GM19463 (cell line): ENCODE data around the gene SP1.
A peak's percentile ranks its signal among the peaks of the same experiment; 100 is the strongest.
"Not testable (repeated sequence)": the region's sequence is repeated elsewhere in the genome, so short reads cannot be mapped to it uniquely, and the experiment has no call there.

Source experiments
- ATAC-seq: cut with Tn5 transposase; IDR thresholded peaks from one replicate; pipeline ENCODE4 v1.9.1; 2021; ENCODE audit warnings: mild to moderate bottlenecking, moderate library complexity; ENCODE audit not compliant: unreplicated experiment

SP1 gene

DNA sequence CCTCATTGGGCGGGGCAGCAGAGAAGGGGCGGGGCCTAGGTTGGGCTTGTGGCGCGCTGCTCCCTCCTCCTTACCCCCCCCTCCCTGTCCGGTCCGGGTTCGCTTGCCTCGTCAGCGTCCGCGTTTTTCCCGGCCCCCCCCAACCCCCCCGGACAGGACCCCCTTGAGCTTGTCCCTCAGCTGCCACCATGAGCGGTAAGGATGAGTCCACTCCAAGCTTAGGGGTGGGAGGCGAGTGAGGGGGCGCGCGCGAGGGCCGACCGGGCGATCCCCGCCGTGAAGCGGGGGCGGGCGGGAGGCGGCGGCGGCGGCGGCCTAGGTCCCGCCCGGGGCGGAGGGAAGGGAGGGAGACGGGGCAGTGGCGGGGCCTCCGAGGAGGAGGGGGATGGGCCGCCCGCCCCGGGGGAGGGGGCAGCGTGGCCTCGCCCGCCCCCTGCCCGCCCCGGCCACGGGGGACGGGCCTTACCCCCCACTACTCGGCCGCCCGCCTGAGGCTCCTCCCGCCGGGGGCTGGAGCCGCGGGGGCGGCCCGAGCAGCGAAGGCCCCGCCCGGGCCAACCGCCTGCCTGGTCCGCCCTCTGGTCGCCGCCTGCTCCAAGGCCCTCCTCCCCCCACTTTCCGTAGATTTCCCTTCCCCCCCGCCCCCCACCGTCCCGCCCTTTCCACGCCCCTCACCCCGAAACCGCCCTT is at the start of gene SP1:
Gene SP1 (plus strand): TSS at position 73 of the 690 bp plus-strand sequence. CDS start 116 bp downstream, at position 189.
- ATAC-seq: peak; percentile 41

- no peak for ATAC-seq
Observed at GRCh38 chr12:53330671-53331070, 49.3 kb upstream of the SP1 start.

- not testable (repeated sequence) for ATAC-seq
Observed at GRCh38 chr12:53332339-53332738, 47.6 kb upstream of the SP1 start.

DNA sequence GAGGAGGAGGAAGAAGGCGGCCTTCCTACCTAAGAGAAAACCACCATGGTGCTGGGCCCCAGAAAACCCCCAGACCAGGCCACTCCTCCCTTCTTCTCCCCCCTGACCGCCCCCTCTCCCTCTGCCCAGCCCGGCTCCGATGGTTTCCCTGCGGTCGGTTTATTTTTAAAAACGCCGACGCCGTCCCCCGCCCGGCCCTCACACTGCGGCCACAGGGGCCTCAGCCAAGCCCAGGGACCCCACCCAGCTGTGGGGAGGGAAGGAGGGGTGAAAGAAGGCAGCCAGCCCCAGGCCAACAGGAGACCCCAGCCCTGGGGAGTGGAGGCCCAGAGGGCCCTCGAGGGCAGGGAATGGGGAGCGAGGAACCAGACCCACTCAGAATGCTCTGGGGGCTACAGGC is 47.2 kb upstream of the SP1 start:
- ATAC-seq: no peak

DNA sequence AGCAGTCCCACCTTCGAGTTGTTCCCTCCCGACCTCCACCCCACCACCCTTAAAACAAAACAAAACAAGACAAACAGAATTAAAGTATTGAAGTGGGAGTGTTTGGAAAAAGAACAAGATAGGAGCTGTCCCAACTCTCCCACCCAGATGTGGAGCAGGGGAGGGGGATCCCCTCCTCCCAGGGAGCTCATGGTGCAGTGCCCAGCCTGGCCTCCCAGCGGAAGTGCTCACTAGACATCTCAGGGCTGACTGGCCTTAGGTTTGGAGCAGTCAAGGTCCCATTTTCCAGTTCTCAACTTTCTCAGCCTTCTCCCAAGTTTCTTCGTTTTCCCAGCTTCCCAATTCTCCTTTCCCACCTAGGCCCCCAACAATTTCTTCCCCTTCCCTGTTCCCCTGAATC is 46.7 kb upstream of the SP1 start:
- ATAC-seq: no peak

- no peak for ATAC-seq
Observed at GRCh38 chr12:53333845-53334244, 46.1 kb upstream of the SP1 start.

DNA sequence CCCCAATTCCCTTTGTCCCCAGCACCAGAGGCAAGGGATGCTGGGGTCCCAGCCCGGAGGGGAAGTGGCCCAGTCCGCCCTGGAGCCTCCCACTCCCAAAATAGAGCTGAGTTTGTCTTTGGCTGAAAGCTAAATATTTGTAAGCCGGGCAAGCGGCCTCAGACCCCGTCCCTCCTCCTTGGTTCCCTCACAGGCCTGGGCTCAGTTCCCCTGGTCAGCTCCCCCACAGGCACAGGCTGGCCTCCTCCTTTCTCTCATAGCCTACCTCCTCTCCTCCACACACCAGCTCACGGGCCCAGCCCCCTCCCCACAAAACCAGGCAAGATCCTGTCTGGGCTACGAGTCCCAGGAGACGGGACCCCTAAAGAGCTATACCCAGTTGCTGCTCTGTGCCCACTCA is 45.2 kb upstream of the SP1 start:
- ATAC-seq: no peak

DNA sequence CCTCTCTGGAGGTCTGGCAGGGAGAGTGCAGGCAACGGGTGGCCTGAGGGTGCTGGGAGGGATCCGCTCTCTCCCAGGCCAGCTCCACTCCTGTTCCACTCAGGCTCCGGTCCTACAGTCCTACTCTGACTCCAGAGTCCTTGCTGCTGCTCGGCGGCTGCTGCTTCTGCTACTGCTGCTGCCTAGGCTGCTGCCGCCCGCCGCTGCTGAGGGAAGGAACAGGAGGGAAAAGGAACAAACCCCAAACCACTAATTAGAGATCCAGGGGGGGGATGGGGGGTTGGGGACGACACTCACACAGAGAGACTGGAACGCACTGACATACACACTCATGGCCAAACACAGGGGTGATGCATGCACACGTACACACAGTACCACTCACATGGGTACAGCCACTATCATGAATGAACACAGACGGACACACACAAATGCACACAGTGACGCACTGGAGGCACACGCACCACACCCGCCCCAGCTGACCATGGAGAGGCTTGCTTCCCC is 43.7 kb upstream of the SP1 start, which contains the start of gene SP7:
Gene SP7 (minus strand): TSS at position 174 of the 501 bp plus-strand sequence. CDS start 708 bp downstream, outside the sequence.
- ATAC-seq: no peak

DNA sequence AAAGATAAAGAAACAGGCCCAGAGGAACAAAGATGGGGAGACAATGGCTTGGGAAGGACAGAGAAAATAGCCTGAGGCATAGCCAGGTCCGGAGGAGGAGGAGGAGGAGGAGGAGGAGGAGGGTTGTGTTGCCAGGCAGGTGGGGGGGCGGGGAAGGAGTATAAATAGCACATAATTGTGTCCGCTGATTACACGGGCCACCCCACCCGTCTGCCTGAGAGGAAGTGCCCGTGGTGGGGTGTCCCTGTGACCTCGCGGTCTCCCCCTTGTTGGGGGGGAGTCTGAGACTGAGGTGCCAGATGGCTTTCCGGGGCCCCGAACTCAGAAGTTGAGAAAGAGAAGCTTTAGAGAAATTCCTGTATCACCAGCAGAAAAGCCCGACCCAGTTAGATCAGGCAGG is 42.0 kb upstream of the SP1 start:
- no peak for ATAC-seq

DNA sequence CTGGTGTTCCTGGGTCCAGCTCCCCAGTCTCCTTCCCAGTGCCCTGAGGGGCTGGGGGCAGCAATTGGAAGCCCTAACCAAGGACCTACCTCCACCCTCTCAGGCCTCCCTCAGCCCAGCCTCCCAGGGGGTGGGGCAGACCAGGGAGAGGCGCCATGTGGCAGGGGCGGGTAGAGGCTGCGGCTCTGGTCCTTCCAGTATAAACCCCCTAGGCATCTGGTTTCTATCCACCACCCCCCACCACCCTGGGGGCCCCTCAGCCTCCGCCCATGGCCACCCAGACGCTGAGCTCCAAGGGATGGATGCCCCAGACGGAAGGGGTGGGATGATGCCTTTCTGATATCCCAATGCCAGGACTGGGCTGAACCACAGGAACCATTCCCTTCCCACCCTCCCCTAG is 41.1 kb upstream of the SP1 start:
- no peak for ATAC-seq

GRCh38 chr12:53340398-53340797 is 39.6 kb upstream of the SP1 start:
- ATAC-seq: no peak

- ATAC-seq: no peak
Observed at GRCh38 chr12:53343449-53343848, 36.5 kb upstream of the SP1 start.

DNA sequence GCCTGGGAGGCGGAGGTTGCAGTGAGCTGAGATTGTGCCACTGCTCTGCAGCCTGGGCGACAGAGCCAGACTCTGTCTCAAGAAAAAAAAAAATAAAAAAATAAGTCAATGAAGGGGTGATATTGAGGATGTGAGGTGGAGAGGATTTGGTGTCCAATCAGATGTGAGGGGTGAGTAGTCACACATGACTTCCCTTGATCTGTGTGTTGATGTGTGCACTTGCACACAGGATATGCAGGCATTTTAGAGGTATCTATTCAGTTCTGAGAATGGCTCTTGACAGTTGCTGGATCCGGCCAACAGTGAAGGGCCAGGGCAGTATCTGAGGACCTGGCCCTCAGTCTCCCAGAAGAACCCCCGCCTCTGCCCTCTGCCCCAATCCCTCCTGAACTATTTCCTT is 36.0 kb upstream of the SP1 start:
- ATAC-seq: no peak

DNA sequence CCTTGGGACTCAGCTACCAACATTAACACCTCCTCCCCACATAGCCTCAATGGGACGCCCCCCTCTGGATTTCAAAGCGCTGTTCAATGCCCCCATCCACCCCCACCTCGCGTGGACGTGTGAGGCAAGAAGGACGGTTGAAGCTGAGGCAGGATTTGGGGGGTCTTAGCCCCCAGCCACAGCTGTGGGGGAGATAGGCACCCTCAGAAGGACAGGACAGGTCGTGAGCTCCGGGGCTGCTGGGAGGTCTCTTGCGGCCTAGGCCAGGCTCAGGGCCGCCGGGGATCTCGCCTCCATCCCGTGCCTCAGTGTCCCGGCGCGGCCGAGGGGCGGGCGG is 35.5 kb upstream of the SP1 start:
- ATAC-seq: no peak

GRCh38 chr12:53344824-53345485 is 35.0 kb upstream of the SP1 start:
- peak; percentile 63 for ATAC-seq

DNA sequence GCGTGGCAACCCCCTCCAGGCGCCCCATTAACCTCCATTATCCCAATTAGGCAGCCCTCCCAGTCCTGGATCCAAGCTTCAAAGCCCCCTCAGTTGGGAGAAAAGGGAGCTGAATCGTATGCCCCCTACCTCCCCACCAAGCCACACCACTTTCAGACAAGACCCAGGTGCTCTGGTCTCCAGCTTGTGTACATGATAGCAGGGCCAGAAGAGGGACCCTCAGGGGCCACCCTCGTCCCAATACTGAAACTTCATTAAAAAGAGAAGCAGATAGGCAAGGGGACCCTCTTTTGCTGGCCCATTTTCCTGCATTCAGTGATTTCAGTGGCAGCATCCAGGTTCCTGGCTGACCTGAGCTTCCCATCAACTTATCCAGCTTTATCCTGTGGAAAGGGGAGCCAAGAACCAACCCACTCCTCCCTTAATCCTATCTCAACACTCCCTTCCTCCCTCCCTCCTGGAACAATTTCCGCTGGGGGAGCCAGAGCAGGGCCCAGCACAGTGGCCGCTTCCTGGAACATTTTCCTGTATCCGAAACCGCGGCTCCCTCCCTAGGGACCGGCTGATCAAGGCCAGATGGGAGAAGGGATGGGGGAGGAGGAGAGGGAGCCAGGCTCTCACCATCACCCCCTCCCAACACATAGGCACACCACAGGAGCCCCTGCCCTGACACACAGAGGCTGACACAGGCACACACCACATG is 34.3 kb upstream of the SP1 start:
- no peak for ATAC-seq

- ATAC-seq: no peak
Observed at GRCh38 chr12:53346491-53346890, 33.5 kb upstream of the SP1 start.

DNA sequence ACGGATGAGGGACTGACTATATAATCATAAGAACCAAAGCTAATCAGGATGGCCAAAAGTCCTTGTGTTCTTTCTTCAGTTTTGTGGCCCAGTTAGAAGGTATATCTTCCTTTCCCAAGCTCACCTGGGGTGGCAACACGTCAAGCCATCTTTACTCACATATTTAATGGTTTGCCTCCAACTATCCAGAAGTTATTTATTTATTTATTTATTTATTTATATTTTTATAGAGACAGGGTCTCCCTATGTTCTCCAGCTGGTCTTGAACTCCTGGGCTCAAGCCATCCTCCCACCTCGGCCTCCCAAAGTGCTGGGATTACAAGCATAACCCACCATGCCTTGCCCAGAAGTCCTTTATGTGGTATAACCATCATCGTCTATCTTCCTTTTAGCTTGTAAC is 32.1 kb upstream of the SP1 start:
- no peak for ATAC-seq

GRCh38 chr12:53352331-53353256 is 27.4 kb upstream of the SP1 start:
- ATAC-seq: no peak

DNA sequence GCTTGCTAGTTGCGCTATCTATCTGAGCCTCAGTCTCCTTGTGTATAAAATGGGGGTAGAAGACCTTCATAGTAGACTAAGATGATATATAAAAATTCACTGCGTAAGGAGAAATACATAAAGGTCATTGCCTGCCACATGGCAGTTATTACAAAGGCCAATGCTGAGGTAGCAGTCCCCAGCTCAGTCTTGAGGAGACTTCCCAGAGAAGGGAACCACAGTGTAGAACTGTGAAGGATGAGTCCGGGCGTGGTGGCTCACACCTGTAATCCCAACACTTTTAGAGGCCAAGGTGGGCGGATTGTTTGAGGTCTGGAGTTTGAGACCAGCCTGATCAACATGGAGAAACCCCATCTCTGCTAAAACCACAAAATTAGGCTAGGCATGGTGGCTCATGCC is 26.7 kb upstream of the SP1 start:
- ATAC-seq: no peak

DNA sequence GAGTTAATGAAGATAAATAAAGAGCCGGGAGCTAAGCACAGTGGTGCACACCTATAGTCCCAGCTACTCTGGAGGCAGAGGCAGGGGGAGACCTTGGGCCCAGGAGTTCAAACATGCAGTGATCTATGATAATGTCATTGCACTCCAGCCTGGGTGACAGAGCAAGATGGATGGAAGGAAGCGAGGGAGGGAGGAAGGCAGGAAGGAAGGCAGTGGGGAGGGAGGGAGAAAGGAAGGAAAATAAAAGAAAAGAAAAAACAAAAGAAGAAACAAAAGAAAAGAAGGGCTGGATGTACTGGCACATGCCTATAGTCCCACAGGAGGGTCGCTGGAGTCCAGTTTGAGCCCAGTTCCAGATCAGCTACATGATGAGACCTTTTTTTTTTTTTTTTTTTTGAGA is 24.9 kb upstream of the SP1 start:
- ATAC-seq: no peak
